Loucy (cell line): ENCODE data around the gene CSRP1.

Experiments
- EZH2phosphoT487 ChIP-seq: fragments of 200-600 bp; IDR thresholded peaks from 2 replicates; pipeline ENCODE4 v1.6.1; 2018; ENCODE audit warnings: antibody characterized with exemption, mild to moderate bottlenecking, moderate library complexity, borderline replicate concordance
- TF ChIP-seq, protein P1 (sequence below): fragments of 200-600 bp; sonication (generic); conservative IDR thresholded peaks from 2 replicates; pipeline ENCODE4 v1.5.1; 2014; ENCODE audit warnings: mild to moderate bottlenecking, antibody characterized with exemption, low read length

DNA sequence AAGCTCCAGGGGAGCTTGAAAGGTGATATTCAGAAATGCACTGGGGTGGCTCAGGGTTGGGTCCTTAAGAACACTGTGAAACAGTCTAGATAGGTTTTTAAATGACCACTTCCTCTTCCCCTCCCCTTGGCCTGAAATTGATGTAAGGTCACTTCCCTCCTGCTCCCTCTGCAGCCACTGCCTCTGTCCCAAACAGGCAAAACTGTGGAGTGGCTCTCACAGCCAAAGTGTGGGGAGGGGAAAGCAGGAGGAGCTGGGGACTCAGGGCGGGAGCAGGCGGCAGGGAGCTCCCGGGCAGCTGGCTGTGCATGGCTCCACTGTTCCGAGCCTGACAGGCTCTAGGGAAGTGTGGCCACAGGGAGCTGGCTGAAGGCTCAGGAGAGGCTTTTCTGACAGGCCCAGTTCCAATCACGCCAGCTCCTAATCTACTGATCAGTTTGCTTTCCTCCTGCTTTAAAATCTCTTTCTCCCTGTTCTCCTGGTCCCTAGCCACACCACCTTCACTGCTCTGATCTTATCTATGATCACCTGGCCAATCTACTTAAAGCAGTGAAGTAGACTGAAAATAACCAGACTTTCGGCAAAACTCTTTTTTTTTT, 5.1 kb upstream of the CSRP1 start:
- TF ChIP-seq, protein P1, sequence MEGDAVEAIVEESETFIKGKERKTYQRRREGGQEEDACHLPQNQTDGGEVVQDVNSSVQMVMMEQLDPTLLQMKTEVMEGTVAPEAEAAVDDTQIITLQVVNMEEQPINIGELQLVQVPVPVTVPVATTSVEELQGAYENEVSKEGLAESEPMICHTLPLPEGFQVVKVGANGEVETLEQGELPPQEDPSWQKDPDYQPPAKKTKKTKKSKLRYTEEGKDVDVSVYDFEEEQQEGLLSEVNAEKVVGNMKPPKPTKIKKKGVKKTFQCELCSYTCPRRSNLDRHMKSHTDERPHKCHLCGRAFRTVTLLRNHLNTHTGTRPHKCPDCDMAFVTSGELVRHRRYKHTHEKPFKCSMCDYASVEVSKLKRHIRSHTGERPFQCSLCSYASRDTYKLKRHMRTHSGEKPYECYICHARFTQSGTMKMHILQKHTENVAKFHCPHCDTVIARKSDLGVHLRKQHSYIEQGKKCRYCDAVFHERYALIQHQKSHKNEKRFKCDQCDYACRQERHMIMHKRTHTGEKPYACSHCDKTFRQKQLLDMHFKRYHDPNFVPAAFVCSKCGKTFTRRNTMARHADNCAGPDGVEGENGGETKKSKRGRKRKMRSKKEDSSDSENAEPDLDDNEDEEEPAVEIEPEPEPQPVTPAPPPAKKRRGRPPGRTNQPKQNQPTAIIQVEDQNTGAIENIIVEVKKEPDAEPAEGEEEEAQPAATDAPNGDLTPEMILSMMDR: no peak
- no peak for TF ChIP-seq EZH2phosphoT487
